ENCODE results near the gene EDA.

EDA gene

GRCh38 chrX:70049925-70050324 is 434.0 kb downstream of the EDA start, which contains the start of gene AWAT2:
AWAT2 (minus strand) TSS chrX:70049938; CDS start chrX:70049932, 6 bp downstream.
- H3K27ac ChIP-seq (ENCODE audit: low read length): no peak within 1 kb of the TSS
- no peaks in the 10 kb centered on the region for H3K36me3 ChIP-seq (ENCODE audit: control insufficient read depth in 2 of 2, insufficient read depth in 2 of 2, low read length in 2 of 2)
- H3K4me3 ChIP-seq (ENCODE audit: low read length in 2 of 2): no peak within 1 kb of the TSS
- no peak within 1 kb of the TSS for H3K9ac ChIP-seq (ENCODE audit: low read length in 2 of 2)
- H3K9me3 ChIP-seq (ENCODE audit: control insufficient read depth in 2 of 2, low read length in 2 of 2): no peaks in the 10 kb centered on the region
- peaks cover 0 to 28% of the 10 kb centered on the region in 2 donors for H3K27me3 ChIP-seq (ENCODE audit: control insufficient read depth in 1 of 2, insufficient read depth in 2 of 2, low read length in 2 of 2)
- no peaks in the 10 kb centered on the region for H3K4me1 ChIP-seq (ENCODE audit: control insufficient read depth, insufficient read depth, low read length)

GRCh38 chrX:70052895-70053615 is 437.1 kb downstream of the EDA start:
- Histone ChIP-seq H3K9me3 (ENCODE audit: control insufficient read depth in 2 of 2, low read length in 2 of 2) (no peaks in the 10 kb centered on the region), H3K27ac (ENCODE audit: low read length) (no peak overlapping the region)

GRCh38 chrX:70054391-70054790 is 438.5 kb downstream of the EDA start:
- peaks cover 0 to 30% of the 10 kb centered on the region in 2 donors for H3K27me3 ChIP-seq (ENCODE audit: control insufficient read depth in 1 of 2, insufficient read depth in 2 of 2, low read length in 2 of 2)
- H3K9me3 ChIP-seq (ENCODE audit: control insufficient read depth in 2 of 2, low read length in 2 of 2): no peaks in the 10 kb centered on the region
- H3K4me3 ChIP-seq (ENCODE audit: low read length in 2 of 2): no peak overlapping the region
- H3K4me1 ChIP-seq (ENCODE audit: control insufficient read depth, insufficient read depth, low read length): no peaks in the 10 kb centered on the region
- H3K36me3 ChIP-seq (ENCODE audit: control insufficient read depth in 2 of 2, insufficient read depth in 2 of 2, low read length in 2 of 2): no peaks in the 10 kb centered on the region
- no peak overlapping the region for H3K27ac ChIP-seq (ENCODE audit: low read length)
- no peak overlapping the region for H3K9ac ChIP-seq (ENCODE audit: low read length in 2 of 2)

More at GRCh38 chrX:70052895-70053615, 437.1 kb downstream of the EDA start:
- H3K36me3 ChIP-seq (ENCODE audit: control insufficient read depth in 2 of 2, insufficient read depth in 2 of 2, low read length in 2 of 2): no peaks in the 10 kb centered on the region
- H3K9ac ChIP-seq (ENCODE audit: low read length in 2 of 2): no peak overlapping the region
- H3K27me3 ChIP-seq (ENCODE audit: control insufficient read depth in 1 of 2, insufficient read depth in 2 of 2, low read length in 2 of 2): peaks cover 0 to 32% of the 10 kb centered on the region in 2 donors
- H3K4me1 ChIP-seq (ENCODE audit: control insufficient read depth, insufficient read depth, low read length): no peaks in the 10 kb centered on the region
- no peak overlapping the region for H3K4me3 ChIP-seq (ENCODE audit: low read length in 2 of 2)

GRCh38 chrX:70062076-70062475 is 446.2 kb downstream of the EDA start, which contains the start of gene OTUD6A:
OTUD6A (plus strand) TSS chrX:70062457; CDS start chrX:70062525, 68 bp downstream.
- Histone ChIP-seq H3K9ac (ENCODE audit: low read length in 2 of 2) (no peak within 1 kb of the TSS), H3K36me3 (ENCODE audit: control insufficient read depth in 2 of 2, insufficient read depth in 2 of 2, low read length in 2 of 2) (no peaks in the 10 kb centered on the region), H3K27me3 (ENCODE audit: control insufficient read depth in 1 of 2, insufficient read depth in 2 of 2, low read length in 2 of 2) (peaks cover 0 to 16% of the 10 kb centered on the region in 2 donors), H3K4me1 (ENCODE audit: control insufficient read depth, insufficient read depth, low read length) (no peaks in the 10 kb centered on the region), H3K9me3 (ENCODE audit: control insufficient read depth in 2 of 2, low read length in 2 of 2) (no peaks in the 10 kb centered on the region), H3K27ac (ENCODE audit: low read length) (no peak within 1 kb of the TSS), H3K4me3 (ENCODE audit: low read length in 2 of 2) (no peak within 1 kb of the TSS)

- no peak overlapping the region for H3K4me3 ChIP-seq (ENCODE audit: low read length in 2 of 2)
- no peak overlapping the region for H3K9ac ChIP-seq (ENCODE audit: low read length in 2 of 2)
- H3K9me3 ChIP-seq (ENCODE audit: control insufficient read depth in 2 of 2, low read length in 2 of 2): no peaks in the 10 kb centered on the region
- H3K36me3 ChIP-seq (ENCODE audit: control insufficient read depth in 2 of 2, insufficient read depth in 2 of 2, low read length in 2 of 2): no peaks in the 10 kb centered on the region
- H3K4me1 ChIP-seq (ENCODE audit: control insufficient read depth, insufficient read depth, low read length): no peaks in the 10 kb centered on the region
- no peak overlapping the region for H3K27ac ChIP-seq (ENCODE audit: low read length)
- H3K27me3 ChIP-seq (ENCODE audit: control insufficient read depth in 1 of 2, insufficient read depth in 2 of 2, low read length in 2 of 2): peaks cover 0 to 18% of the 10 kb centered on the region in 2 donors
These were observed 447.1 kb downstream of the EDA start for GRCh38 chrX:70062961-70063550.

GRCh38 chrX:70066646-70067045 is 450.7 kb downstream of the EDA start:
- Histone ChIP-seq H3K9ac (ENCODE audit: low read length in 2 of 2) (no peak overlapping the region), H3K4me1 (ENCODE audit: control insufficient read depth, insufficient read depth, low read length) (peaks cover 2% of the 10 kb centered on the region), H3K4me3 (ENCODE audit: low read length in 2 of 2) (no peak overlapping the region), H3K36me3 (ENCODE audit: control insufficient read depth in 2 of 2, insufficient read depth in 2 of 2, low read length in 2 of 2) (no peaks in the 10 kb centered on the region), H3K9me3 (ENCODE audit: control insufficient read depth in 2 of 2, low read length in 2 of 2) (no peaks in the 10 kb centered on the region), H3K27me3 (ENCODE audit: control insufficient read depth in 1 of 2, insufficient read depth in 2 of 2, low read length in 2 of 2) (peaks cover 0 to 18% of the 10 kb centered on the region in 2 donors), H3K27ac (ENCODE audit: low read length) (no peak overlapping the region)

GRCh38 chrX:70079297-70079696 is 463.4 kb downstream of the EDA start:
- no peak overlapping the region for H3K9ac ChIP-seq (ENCODE audit: low read length in 2 of 2)
- H3K9me3 ChIP-seq (ENCODE audit: control insufficient read depth in 2 of 2, low read length in 2 of 2): peaks cover 0 to 13% of the 10 kb centered on the region in 2 donors
- H3K4me1 ChIP-seq (ENCODE audit: control insufficient read depth, insufficient read depth, low read length): peaks cover 1% of the 10 kb centered on the region
- no peak overlapping the region for H3K4me3 ChIP-seq (ENCODE audit: low read length in 2 of 2)
- peaks cover 0 to 5% of the 10 kb centered on the region in 2 donors for H3K27me3 ChIP-seq (ENCODE audit: control insufficient read depth in 1 of 2, insufficient read depth in 2 of 2, low read length in 2 of 2)
- no peak overlapping the region for H3K27ac ChIP-seq (ENCODE audit: low read length)
- no peaks in the 10 kb centered on the region for H3K36me3 ChIP-seq (ENCODE audit: control insufficient read depth in 2 of 2, insufficient read depth in 2 of 2, low read length in 2 of 2)

- no peak overlapping the region for H3K9ac ChIP-seq (ENCODE audit: low read length in 2 of 2)
- H3K27me3 ChIP-seq (ENCODE audit: control insufficient read depth in 1 of 2, insufficient read depth in 2 of 2, low read length in 2 of 2): peaks cover 0 to 5% of the 10 kb centered on the region in 2 donors
- H3K36me3 ChIP-seq (ENCODE audit: control insufficient read depth in 2 of 2, insufficient read depth in 2 of 2, low read length in 2 of 2): no peaks in the 10 kb centered on the region
- H3K4me1 ChIP-seq (ENCODE audit: control insufficient read depth, insufficient read depth, low read length): peaks cover 2% of the 10 kb centered on the region
- H3K9me3 ChIP-seq (ENCODE audit: control insufficient read depth in 2 of 2, low read length in 2 of 2): peaks cover 0 to 13% of the 10 kb centered on the region in 2 donors
- H3K27ac ChIP-seq (ENCODE audit: low read length): no peak overlapping the region
- no peak overlapping the region for H3K4me3 ChIP-seq (ENCODE audit: low read length in 2 of 2)
These were observed 464.0 kb downstream of the EDA start for GRCh38 chrX:70079870-70080269.

- Histone ChIP-seq H3K9me3 (ENCODE audit: control insufficient read depth in 2 of 2, low read length in 2 of 2) (peaks cover 0 to 4% of the 10 kb centered on the region in 2 donors), H3K4me1 (ENCODE audit: control insufficient read depth, insufficient read depth, low read length) (peaks cover 3% of the 10 kb centered on the region), H3K27ac (ENCODE audit: low read length) (no peak overlapping the region), H3K36me3 (ENCODE audit: control insufficient read depth in 2 of 2, insufficient read depth in 2 of 2, low read length in 2 of 2) (no peaks in the 10 kb centered on the region), H3K4me3 (ENCODE audit: low read length in 2 of 2) (no peak overlapping the region), H3K9ac (ENCODE audit: low read length in 2 of 2) (no peak overlapping the region), H3K27me3 (ENCODE audit: control insufficient read depth in 1 of 2, insufficient read depth in 2 of 2, low read length in 2 of 2) (peaks cover 0 to 9% of the 10 kb centered on the region in 2 donors)
These were observed 466.8 kb downstream of the EDA start for GRCh38 chrX:70082723-70083122.

GRCh38 chrX:70084592-70085240 is 468.8 kb downstream of the EDA start:
- no peak overlapping the region for H3K27ac ChIP-seq (ENCODE audit: low read length)
- H3K27me3 ChIP-seq (ENCODE audit: control insufficient read depth in 1 of 2, insufficient read depth in 2 of 2, low read length in 2 of 2): peaks cover 0 to 9% of the 10 kb centered on the region in 2 donors
- H3K36me3 ChIP-seq (ENCODE audit: control insufficient read depth in 2 of 2, insufficient read depth in 2 of 2, low read length in 2 of 2): no peaks in the 10 kb centered on the region
- no peak overlapping the region for H3K9ac ChIP-seq (ENCODE audit: low read length in 2 of 2)
- H3K4me3 ChIP-seq (ENCODE audit: low read length in 2 of 2): no peak overlapping the region
- H3K9me3 ChIP-seq (ENCODE audit: control insufficient read depth in 2 of 2, low read length in 2 of 2): peaks cover 0 to 4% of the 10 kb centered on the region in 2 donors
- peaks cover 6% of the 10 kb centered on the region for H3K4me1 ChIP-seq (ENCODE audit: control insufficient read depth, insufficient read depth, low read length)
